Activated gamma-delta T cell treated with Interleukin-2 at 50 U/mL for 16 hours (primary cell): ENCODE measurements around the gene UBL3.

Experiments
- DNase-seq: peaks from one replicate; pipeline ENCODE4 v3.0.0-alpha.2; 2020

The UBL3 gene

GRCh38 chr13:29850213-29850898, at the start of gene UBL3:
TSS of gene UBL3 (minus strand) at chr13:29850617. CDS start at chr13:29849538, 1,079 bp downstream.
- peak; percentile 92 for DNase-seq

DNA sequence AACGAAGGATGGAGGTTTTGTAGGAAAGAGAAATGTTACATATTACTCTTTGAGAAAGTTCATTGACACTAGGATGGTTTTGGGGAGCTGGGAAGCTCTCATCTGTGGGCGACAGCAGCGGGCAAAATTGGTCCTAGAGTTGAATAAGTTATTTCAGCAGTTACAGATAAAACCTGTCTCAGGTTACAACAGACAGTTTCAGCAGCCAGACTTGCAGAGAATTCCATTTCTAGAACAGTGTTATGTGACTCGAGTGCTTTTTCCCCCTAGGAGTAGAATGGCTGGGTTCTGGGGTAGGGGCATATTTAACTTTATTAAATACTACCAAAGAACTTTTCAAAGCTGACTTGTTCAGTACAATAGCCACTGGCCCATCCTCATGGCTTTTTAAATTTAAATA, 46.7 kb upstream of the UBL3 start:
- DNase-seq, result no peak

DNA sequence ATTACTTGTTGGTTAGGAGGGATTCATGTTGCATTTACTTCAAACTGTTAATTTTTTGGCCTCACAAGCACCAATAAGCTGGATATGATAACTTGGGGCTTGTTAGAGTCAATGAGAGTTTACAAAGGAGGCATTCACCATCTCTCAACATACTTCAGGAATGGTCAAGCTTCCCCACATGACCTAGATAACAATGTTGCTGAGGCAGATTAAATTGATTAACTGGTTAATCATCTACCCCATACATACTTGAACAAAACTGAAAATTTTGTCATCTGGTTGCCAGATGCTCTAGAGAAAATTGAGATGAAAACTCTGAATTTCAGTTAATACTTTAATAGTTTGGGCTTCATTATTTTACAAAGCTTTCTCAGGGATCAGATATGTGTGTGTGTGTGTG, 43.0 kb upstream of the UBL3 start:
- no peak for DNase-seq

GRCh38 chr13:29892151-29892550, 41.7 kb upstream of the UBL3 start:
- no peak for DNase-seq

GRCh38 chr13:29889111-29889510, 38.7 kb upstream of the UBL3 start:
- no peak for DNase-seq

GRCh38 chr13:29888306-29888705, 37.9 kb upstream of the UBL3 start:
- no peak for DNase-seq

DNA sequence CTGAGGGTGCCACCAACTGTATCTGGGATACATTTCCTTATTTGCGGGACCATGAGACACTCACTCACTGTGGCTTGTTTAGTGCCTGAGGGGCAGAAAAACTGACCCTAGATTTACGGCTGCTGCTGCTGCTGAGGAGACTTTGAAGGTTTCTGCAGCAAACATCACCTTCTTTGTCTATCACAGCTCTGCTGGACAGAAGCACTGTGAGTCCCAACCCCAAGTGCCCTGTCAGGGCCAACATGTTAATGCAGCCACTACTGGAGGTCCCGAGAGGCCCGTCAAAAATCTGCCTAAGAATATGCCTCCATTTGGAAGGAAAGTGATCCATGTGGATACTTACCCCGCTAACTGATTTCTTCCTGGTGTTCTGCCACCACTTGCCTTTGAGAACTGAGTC, 37.3 kb upstream of the UBL3 start:
- no peak for DNase-seq

GRCh38 chr13:29887030-29887557, 36.7 kb upstream of the UBL3 start:
- no peak for DNase-seq

DNA sequence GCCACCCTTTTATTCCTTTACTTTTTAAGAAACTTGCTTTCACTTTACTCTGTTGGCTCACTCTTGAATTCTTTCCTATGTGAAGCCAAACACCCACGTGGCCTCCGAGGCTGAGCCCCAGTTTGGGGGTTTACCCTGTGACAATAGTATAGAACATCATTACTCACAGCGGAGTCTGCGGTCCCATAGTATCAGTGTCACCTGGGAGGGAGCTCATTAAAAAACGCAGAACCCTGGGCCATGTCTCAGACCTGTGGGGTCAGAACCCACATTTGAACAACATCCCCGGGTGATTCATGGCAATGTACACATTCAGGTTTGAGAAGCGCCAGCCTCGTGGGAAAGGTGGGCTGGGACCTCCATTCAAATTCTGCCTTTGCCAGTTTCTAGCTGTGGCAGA, 36.0 kb upstream of the UBL3 start:
- DNase-seq, result no peak

GRCh38 chr13:29885989-29886388, 35.6 kb upstream of the UBL3 start:
- no peak for DNase-seq

DNA sequence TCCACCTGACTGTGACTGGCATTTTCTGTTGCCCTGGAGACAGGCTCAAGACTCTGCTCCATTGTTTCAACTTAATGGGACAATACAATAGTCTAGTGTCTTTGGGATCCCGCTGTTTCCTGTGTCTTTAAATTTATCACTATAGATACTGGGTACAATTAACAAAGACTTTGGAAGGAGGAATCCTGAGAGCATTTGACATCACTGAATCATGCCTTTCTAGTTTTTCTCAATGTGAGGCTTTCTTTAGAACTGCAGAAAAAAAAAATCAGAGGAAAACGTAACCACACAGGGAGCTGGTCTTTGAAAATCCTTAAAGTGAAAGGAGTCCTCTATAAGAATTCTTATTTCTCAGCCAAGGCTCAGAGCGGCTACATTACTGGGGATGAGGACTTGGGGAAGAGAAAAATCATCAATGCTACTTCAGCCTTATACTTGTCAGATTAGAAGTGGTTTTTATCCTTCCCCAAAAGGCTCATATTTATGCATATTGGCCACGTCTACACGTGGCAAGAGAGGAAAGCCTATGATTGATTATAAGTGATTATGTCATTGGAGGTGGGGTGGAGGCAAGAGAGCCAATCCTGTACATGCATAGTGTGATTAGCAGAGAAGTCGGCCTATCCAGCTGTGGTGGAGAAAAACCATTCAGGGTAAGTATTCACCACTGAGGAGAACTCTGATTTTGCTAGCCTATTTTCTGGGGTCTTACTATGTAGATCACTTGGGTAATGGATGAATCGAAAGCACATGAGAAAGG, 34.4 kb upstream of the UBL3 start:
- DNase-seq, result no peak

DNA sequence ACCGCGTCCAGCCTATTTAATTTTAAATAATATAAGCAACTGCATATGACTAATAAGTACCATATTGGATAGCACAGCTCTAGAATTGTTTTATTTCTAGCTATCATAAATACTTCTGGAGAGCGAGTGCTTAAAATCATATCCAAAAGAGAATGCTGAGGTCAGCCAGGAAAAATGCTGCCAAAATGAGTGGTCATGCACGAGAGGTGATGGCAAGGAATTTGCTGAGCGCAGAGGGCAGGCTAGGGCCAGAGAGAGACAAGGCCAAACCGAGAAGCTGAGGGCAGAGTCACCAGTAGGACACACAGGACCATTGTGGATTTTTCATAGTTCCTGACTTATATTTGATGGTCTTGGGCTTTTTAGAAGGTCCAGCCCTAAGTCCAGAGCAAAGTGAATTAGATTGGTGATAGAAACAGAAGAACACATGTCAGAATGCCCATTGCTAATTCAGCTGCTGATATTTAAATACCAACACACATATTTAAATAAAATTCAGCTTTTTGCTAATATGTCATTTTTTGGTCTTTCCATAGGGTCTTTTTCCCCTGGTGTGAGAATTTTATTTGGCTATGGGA, 33.6 kb upstream of the UBL3 start:
- DNase-seq, result no peak

GRCh38 chr13:29882076-29882475, 31.7 kb upstream of the UBL3 start:
- DNase-seq, result no peak

DNA sequence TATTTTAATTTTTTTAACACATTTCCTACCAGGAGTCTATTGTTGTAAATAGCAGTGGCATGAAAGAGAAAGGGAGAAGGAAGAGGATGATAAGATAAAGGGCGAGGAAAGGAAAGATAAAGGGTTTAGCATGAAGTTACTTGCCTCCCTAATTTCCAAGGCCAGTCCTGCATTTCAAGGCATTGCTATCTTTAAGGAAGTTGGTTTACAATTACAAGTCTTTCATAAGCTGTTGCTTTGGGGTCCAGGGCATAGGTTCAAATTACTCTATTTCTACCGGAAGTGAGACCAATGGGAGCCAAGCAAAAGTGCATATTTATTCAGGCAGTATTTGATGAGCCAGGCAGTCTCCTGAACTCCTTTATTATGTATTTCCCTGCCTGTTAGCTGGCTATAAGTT, 27.7 kb upstream of the UBL3 start:
- DNase-seq, result no peak

GRCh38 chr13:29877456-29878078, 27.1 kb upstream of the UBL3 start:
- no peak for DNase-seq

GRCh38 chr13:29875646-29876045, 25.2 kb upstream of the UBL3 start:
- DNase-seq, result no peak

- DNase-seq, result no peak
Observed at GRCh38 chr13:29868581-29868980, 18.2 kb upstream of the UBL3 start.

DNA sequence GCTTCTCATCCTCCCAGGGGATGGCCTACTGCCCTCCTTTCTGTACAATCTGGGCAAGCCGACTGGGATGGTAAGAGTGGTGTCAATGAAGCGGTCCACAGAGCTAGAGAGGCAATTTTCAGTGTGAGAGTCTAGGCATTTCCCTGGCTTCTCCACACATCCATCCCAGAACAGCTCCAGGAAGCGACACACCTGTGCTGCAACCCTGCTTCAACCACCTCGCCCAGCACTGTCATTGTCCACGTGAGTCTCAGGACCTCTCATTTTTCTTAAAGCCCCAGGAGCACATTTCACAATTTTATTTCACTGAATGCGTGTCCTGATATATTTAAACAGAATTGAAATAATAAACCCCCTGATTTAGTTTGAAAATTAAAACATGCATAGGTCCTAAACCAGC, 15.5 kb upstream of the UBL3 start:
- no peak for DNase-seq

GRCh38 chr13:29861694-29862110, 11.3 kb upstream of the UBL3 start:
- no peak for DNase-seq

DNA sequence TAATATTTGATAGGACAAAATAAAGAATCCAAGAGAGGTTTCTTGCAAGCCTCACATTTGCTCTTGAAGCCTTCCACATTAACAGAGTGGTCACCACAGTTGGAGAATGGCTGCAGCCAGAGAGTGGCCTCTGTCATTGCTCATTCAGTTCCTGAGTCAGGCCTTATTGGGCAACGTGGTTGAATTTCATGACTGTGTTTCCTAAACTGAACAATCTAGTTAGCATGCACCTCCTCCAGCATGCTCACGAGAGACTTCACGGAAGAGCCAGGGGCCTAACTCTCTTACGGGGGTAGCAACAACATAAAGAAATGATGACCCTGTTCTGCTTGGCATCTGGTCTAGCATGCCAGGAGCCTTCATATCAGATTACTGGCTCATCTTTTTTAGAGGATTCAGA, 9.6 kb upstream of the UBL3 start:
- no peak for DNase-seq

- no peak for DNase-seq
Observed at GRCh38 chr13:29858667-29859066, 8.2 kb upstream of the UBL3 start.

DNA sequence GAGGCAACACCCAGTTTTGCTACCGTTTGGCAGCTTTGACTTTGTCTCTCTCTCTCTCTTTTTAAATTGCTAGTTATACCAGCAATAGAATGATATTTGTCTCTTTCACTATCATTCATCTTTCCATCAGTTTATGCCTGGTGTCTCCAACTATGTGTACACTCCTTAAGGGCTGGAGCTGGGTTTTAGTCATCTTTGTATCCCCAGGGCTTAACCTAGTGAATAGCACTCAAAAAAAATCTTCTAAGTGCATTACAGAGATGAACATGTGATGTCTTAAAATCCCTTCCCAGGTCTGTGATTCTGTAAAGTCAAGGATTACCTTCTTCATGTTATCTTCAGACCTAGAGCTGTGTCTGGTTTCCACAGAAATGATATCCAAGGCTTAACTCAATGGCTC, 7.8 kb upstream of the UBL3 start:
- DNase-seq, result no peak

- no peak for DNase-seq
Observed at GRCh38 chr13:29857085-29857484, 6.7 kb upstream of the UBL3 start.

DNA sequence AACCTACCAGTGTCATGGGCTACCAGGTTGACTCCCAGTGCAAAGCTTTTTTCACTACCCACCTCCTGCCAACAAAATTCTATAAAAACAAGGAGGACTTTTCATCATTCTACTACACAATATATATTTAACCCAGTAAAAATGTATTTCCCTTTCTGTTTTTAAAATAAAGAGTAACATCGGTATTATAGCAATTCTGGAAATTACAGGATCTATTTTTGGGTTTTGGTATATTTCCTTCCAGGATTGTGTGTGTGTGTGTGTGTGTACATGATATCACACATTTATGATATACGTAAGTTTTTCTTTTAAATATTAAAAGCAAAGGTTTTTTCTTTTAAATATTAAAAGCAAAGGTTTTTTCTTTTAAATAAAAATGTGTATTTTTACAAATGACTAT, 6.0 kb upstream of the UBL3 start:
- no peak for DNase-seq
